Mesendoderm (in vitro differentiated cells): ENCODE data around the gene PLCL2.

ENCODE experiments used
- DNase-seq: peaks from one replicate; pipeline ENCODE4 v3.0.0; 2013
- H2AK5ac ChIP-seq: 2 replicates; pipeline ENCODE4 v1.6.1; 2013; ENCODE audit warnings: low read length, inconsistent platforms
- H2BK120ac ChIP-seq: 2 replicates; pipeline ENCODE4 v1.6.1; 2013; ENCODE audit warnings: low read depth, mild to moderate bottlenecking, low read length, moderate library complexity, mixed read lengths
- H2BK15ac ChIP-seq: replicated peaks from 2 replicates; pipeline ENCODE4 v1.6.1; 2013; ENCODE audit warnings: low read depth, mild to moderate bottlenecking, moderate library complexity
- H2BK5ac ChIP-seq: 2 replicates; pipeline ENCODE4 v1.6.1; 2013; ENCODE audit warnings: low read length, inconsistent platforms
- H3K18ac ChIP-seq: 2 replicates; pipeline ENCODE4 v1.6.1; 2013; ENCODE audit warnings: mild to moderate bottlenecking, low read length, mixed read lengths
- H3K23ac ChIP-seq: one replicate; pipeline ENCODE4 v1.6.1; 2013; ENCODE audit warnings: low read length
- H3K27ac ChIP-seq: 2 replicates; pipeline ENCODE4 v1.5.1; 2013; ENCODE audit warnings: low read depth, mild to moderate bottlenecking, inconsistent platforms, low read length, moderate library complexity
- H3K27me3 ChIP-seq: 2 replicates; pipeline ENCODE4 v1.6.1; 2013; ENCODE audit warnings: low read length, control low read depth, mild to moderate bottlenecking, inconsistent platforms; ENCODE audit not compliant: insufficient read depth, poor library complexity
- H3K36me3 ChIP-seq: 2 replicates; pipeline ENCODE4 v1.6.1; 2013; ENCODE audit warnings: low read length, inconsistent platforms; ENCODE audit not compliant: control insufficient read depth, insufficient read depth
- H3K4ac ChIP-seq: one replicate; pipeline ENCODE4 v1.6.1; 2013; ENCODE audit warnings: low read depth, mild to moderate bottlenecking, low read length, moderate library complexity
- H3K4me1 ChIP-seq: 2 replicates; pipeline ENCODE4 v1.6.1; 2013; ENCODE audit warnings: low read depth, low read length, inconsistent platforms; ENCODE audit not compliant: control insufficient read depth
- H3K4me2 ChIP-seq: 2 replicates; pipeline ENCODE4 v1.6.1; 2013; ENCODE audit warnings: low read length
- H3K4me3 ChIP-seq: 2 replicates; pipeline ENCODE4 v1.5.1; 2013; ENCODE audit warnings: mild to moderate bottlenecking, low read length
- H3K56ac ChIP-seq: one replicate; pipeline ENCODE4 v1.6.1; 2013; ENCODE audit warnings: low read length
- H3K79me1 ChIP-seq: 2 replicates; pipeline ENCODE4 v1.6.1; 2013; ENCODE audit warnings: low read length, inconsistent platforms
- H3K79me2 ChIP-seq: 2 replicates; pipeline ENCODE4 v1.6.1; 2013; ENCODE audit warnings: mild to moderate bottlenecking, low read length; ENCODE audit not compliant: control insufficient read depth, insufficient read depth
- H3K9ac ChIP-seq: 2 replicates; pipeline ENCODE4 v1.6.1; 2013; ENCODE audit warnings: low read length, inconsistent platforms
- H4K5ac ChIP-seq: one replicate; pipeline ENCODE4 v1.6.1; 2013; ENCODE audit warnings: low read length
- H4K8ac ChIP-seq: one replicate; pipeline ENCODE4 v1.6.1; 2013; ENCODE audit warnings: low read depth, mild to moderate bottlenecking, control low read depth, low read length, moderate library complexity
- WGBS: extraction: QIAGEN DNeasy Blood & Tissue Kit; methylation state at CpG from one replicate; pipeline ENCODE4 v1.1.7; 2013; ENCODE audit warnings: low lambda C conversion rate, missing lambda C conversion rate; ENCODE audit not compliant: insufficient coverage; ENCODE audit errors: extremely low coverage; 5-methylcytosine and 5-hydroxymethylcytosine counted together

PLCL2 gene

DNA sequence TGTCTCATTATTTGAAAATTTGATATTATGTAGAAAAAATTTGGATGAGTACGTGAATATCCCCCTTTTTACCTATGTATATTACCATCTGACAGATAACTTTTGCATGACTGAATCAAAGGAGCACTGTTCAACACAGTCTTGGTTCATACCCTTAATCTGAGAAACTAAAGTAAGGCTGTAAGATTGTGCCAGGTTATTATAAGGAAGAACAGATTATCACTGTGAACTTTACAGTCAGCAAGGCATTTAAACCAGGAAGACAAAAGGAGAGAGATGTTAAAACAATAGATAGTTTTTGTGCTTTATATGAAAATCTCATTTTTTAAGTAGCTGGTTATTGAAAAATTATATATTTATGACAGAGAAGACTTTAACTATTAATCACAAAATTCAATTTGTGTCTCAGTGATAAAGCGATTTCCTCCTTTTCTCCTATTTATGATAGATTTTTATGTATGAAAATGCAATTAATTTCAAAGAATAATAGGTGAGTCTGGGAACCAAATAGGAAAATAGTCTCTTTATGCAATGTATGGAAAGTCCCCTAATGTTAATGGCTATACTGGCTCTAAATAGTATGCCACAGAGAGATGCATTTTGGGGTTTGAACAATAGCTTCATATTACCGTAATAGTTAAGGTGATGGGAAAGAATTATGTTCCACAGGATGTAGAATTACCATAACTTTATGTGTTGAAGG lies 33.4 kb downstream of the PLCL2 start:
- H3K27ac ChIP-seq: no peak overlapping the region
- H2BK15ac ChIP-seq: no peak overlapping the region
- H3K4me1 ChIP-seq: no peaks in the 10 kb centered on the region
- no peak overlapping the region for H3K9ac ChIP-seq
- no CpG with 5 or more reads among the region's 3 CpGs for WGBS
- H3K23ac ChIP-seq: no peak overlapping the region
- H3K4me3 ChIP-seq: no peak overlapping the region
- H2BK120ac ChIP-seq: no peak overlapping the region
- no peaks in the 10 kb centered on the region for H3K36me3 ChIP-seq
- no peaks in the 10 kb centered on the region for H3K79me2 ChIP-seq
- DNase-seq: no peak
- H3K56ac ChIP-seq: no peak overlapping the region
- no peak overlapping the region for H3K4ac ChIP-seq
- H2AK5ac ChIP-seq: no peak overlapping the region
- H3K27me3 ChIP-seq: no peaks in the 10 kb centered on the region
- no peak overlapping the region for H4K8ac ChIP-seq
- no peak overlapping the region for H4K5ac ChIP-seq
- no peak overlapping the region for H3K4me2 ChIP-seq
- no peak overlapping the region for H2BK5ac ChIP-seq
- no peak overlapping the region for H3K18ac ChIP-seq
- no peaks in the 10 kb centered on the region for H3K79me1 ChIP-seq

- H3K56ac ChIP-seq: no peak overlapping the region
- DNase-seq: no peak
- H3K9ac ChIP-seq: no peak overlapping the region
- no peak overlapping the region for H3K4ac ChIP-seq
- H2AK5ac ChIP-seq: no peak overlapping the region
- no peaks in the 10 kb centered on the region for H3K79me1 ChIP-seq
- no peak overlapping the region for H2BK120ac ChIP-seq
- no peak overlapping the region for H3K4me2 ChIP-seq
- no peaks in the 10 kb centered on the region for H3K36me3 ChIP-seq
- H3K18ac ChIP-seq: no peak overlapping the region
- no peaks in the 10 kb centered on the region for H3K79me2 ChIP-seq
- no peak overlapping the region for H2BK15ac ChIP-seq
- H3K27me3 ChIP-seq: no peaks in the 10 kb centered on the region
- H4K5ac ChIP-seq: no peak overlapping the region
- H4K8ac ChIP-seq: no peak overlapping the region
- no peak overlapping the region for H3K4me3 ChIP-seq
- no peaks in the 10 kb centered on the region for H3K4me1 ChIP-seq
- H3K27ac ChIP-seq: no peak overlapping the region
- H3K23ac ChIP-seq: no peak overlapping the region
- no peak overlapping the region for H2BK5ac ChIP-seq
These were observed 33.9 kb downstream of the PLCL2 start for GRCh38 chr3:16918683-16919025.

DNA sequence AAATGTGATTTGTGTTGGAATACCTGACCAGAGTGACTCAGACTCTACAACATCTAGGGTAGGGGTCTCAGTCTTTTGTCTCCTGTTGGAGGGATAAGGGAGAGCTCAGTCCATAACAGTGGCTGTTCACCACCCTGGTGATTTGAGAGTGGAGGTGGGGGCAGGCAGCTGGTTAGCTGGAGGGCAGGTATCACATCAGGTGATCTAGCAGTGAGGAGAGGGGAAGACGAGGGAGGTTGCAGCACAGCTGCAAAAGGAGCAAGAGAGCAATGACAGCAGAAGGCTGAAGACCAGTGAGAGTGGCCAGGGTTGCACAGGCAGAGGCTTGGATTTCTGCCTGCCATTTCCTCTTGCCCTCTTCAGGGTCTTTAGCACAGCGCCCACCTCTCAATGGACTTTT lies 38.4 kb downstream of the PLCL2 start:
- no peak overlapping the region for H4K5ac ChIP-seq
- H3K4me3 ChIP-seq: no peak overlapping the region
- peak; percentile 13 for DNase-seq
- no peak overlapping the region for H3K18ac ChIP-seq
- H3K56ac ChIP-seq: no peak overlapping the region
- H3K36me3 ChIP-seq: no peaks in the 10 kb centered on the region
- no peak overlapping the region for H3K27ac ChIP-seq
- no peak overlapping the region for H2BK15ac ChIP-seq
- H2BK120ac ChIP-seq: no peak overlapping the region
- H2BK5ac ChIP-seq: no peak overlapping the region
- no peak overlapping the region for H3K4ac ChIP-seq
- no peaks in the 10 kb centered on the region for H3K79me2 ChIP-seq
- no peaks in the 10 kb centered on the region for H3K4me1 ChIP-seq
- no peak overlapping the region for H2AK5ac ChIP-seq
- no peak overlapping the region for H3K9ac ChIP-seq
- H3K4me2 ChIP-seq: no peak overlapping the region
- no CpG with 5 or more reads among the region's 2 CpGs for WGBS
- H3K79me1 ChIP-seq: no peaks in the 10 kb centered on the region
- H3K27me3 ChIP-seq: no peaks in the 10 kb centered on the region
- no peak overlapping the region for H4K8ac ChIP-seq
- H3K23ac ChIP-seq: no peak overlapping the region

DNA sequence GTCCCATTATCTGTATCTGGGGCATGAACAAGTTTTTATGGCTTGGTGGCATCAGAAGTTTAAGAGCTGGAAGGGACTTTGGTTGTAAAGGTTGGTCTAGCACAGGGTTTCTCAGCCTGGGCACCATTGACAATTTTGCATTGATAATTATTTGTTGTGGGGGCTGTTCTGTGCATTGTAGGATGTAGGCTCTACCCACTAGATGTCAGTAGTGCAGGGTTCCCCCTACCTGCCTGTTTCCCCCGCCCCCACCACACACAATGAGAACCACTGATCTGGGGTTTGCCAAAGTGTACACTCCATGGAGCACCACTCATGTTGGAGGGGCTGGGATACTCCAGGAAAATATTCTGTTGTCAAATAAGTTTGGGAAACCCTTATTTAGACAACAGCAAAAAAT lies 42.7 kb downstream of the PLCL2 start:
- no CpG with 5 or more reads among the region's 1 CpG for WGBS
- H3K23ac ChIP-seq: no peak overlapping the region
- no peak overlapping the region for H2BK15ac ChIP-seq

DNA sequence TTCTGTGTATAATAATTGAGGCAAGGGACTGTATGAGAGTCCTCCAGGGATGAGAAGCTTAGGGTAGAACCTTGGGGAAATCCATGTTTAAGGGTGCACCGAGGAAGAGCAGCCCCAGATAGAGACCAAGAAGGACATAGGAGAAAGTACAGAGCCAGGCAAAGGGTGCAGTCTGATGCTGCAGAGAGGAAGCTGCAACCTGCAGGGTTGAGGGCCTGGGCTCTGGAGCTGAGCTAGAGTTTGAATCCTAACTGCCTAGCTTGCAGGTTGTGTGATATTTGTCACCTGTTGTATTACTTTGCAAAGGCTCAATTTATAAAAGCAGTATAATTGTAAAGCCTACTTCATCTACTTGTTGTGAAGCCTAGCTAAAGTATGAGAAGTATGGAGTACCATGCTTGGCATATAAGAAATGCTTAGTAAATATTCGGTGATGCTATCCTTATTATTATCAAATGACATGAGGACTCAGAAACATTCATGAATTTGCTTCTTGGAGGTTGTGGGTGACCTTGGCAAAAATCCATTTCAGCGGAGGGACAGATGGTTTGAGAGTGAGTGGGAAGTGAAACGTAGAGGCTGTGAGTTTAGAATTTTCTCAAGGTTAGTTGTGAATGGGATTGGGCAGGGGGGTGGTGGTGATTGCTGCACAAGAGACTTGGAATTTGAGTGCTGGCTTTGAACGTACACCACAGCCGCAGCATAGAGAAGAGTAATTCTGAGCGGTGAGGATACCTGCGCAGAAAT lies 43.8 kb downstream of the PLCL2 start:
- H2BK120ac ChIP-seq: no peak overlapping the region
- no peaks in the 10 kb centered on the region for H3K79me1 ChIP-seq
- no peaks in the 10 kb centered on the region for H3K4me1 ChIP-seq
- no peak for DNase-seq
- H3K4me2 ChIP-seq: no peak overlapping the region
- H3K56ac ChIP-seq: no peak overlapping the region
- no peak overlapping the region for H2AK5ac ChIP-seq
- no peak overlapping the region for H3K4me3 ChIP-seq
- H3K36me3 ChIP-seq: no peaks in the 10 kb centered on the region
- no peak overlapping the region for H3K18ac ChIP-seq
- H3K27me3 ChIP-seq: no peaks in the 10 kb centered on the region
- H3K9ac ChIP-seq: no peak overlapping the region
- no CpG with 5 or more reads among the region's 8 CpGs for WGBS
- H2BK15ac ChIP-seq: no peak overlapping the region
- H4K5ac ChIP-seq: no peak overlapping the region
- no peak overlapping the region for H2BK5ac ChIP-seq
- no peak overlapping the region for H3K23ac ChIP-seq
- no peak overlapping the region for H3K27ac ChIP-seq
- no peaks in the 10 kb centered on the region for H3K79me2 ChIP-seq
- no peak overlapping the region for H4K8ac ChIP-seq
- H3K4ac ChIP-seq: no peak overlapping the region

More for the DNA sequence above, 42.7 kb downstream of the PLCL2 start:
- Histone ChIP-seq H3K4me2 (no peak overlapping the region), H3K56ac (no peak overlapping the region), H3K27ac (no peak overlapping the region), H3K4me3 (no peak overlapping the region), H3K4me1 (no peaks in the 10 kb centered on the region), H2BK5ac (no peak overlapping the region), H3K18ac (no peak overlapping the region), H2BK120ac (no peak overlapping the region), H3K79me2 (no peaks in the 10 kb centered on the region), H2AK5ac (no peak overlapping the region), H3K4ac (no peak overlapping the region), H3K36me3 (no peaks in the 10 kb centered on the region), H3K27me3 (no peaks in the 10 kb centered on the region), H4K5ac (no peak overlapping the region), H4K8ac (no peak overlapping the region), H3K9ac (no peak overlapping the region), H3K79me1 (no peaks in the 10 kb centered on the region)
- DNase-seq: peak; percentile 31

DNA sequence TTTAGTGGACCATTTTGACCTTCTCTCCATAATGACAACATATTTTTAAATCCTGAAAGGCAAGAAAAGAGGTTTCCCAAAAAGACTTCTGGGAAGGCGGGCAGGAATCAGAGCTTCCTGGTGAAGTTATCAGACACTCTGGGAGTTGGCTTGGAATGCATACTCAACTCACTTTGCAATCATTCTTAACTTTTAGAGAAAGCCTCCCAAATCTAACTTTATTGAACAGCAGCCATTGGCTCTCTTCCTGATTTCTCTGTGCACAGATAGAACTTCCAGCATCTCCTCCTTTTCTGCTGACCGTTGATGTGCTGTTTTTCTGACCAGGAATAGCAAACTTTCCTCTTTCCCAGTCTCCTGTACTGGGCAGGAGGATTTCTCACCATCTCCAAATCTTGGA lies 44.6 kb downstream of the PLCL2 start:
- Histone ChIP-seq H2AK5ac (no peak overlapping the region), H3K4me3 (no peak overlapping the region), H3K27ac (no peak overlapping the region), H2BK15ac (no peak overlapping the region), H3K27me3 (no peaks in the 10 kb centered on the region), H2BK120ac (no peak overlapping the region), H3K79me1 (no peaks in the 10 kb centered on the region), H4K8ac (no peak overlapping the region), H3K23ac (no peak overlapping the region), H3K4me2 (no peak overlapping the region), H3K4ac (no peak overlapping the region), H3K56ac (no peak overlapping the region), H4K5ac (no peak overlapping the region), H3K9ac (no peak overlapping the region), H2BK5ac (no peak overlapping the region), H3K79me2 (no peaks in the 10 kb centered on the region), H3K18ac (no peak overlapping the region), H3K4me1 (no peaks in the 10 kb centered on the region), H3K36me3 (no peaks in the 10 kb centered on the region)
- WGBS: no CpG with 5 or more reads among the region's 2 CpGs
- DNase-seq: no peak
